Limb (tissue), 2 donors: ENCODE results near the gene SLC66A2.

ENCODE experiments used
- DNase-seq, 2 donors: peaks; one replicate each; pipeline ENCODE4 v3.0.0-alpha.2; 2016; ENCODE audit errors: extremely low spot score in 2 of 2

SLC66A2 gene

DNA sequence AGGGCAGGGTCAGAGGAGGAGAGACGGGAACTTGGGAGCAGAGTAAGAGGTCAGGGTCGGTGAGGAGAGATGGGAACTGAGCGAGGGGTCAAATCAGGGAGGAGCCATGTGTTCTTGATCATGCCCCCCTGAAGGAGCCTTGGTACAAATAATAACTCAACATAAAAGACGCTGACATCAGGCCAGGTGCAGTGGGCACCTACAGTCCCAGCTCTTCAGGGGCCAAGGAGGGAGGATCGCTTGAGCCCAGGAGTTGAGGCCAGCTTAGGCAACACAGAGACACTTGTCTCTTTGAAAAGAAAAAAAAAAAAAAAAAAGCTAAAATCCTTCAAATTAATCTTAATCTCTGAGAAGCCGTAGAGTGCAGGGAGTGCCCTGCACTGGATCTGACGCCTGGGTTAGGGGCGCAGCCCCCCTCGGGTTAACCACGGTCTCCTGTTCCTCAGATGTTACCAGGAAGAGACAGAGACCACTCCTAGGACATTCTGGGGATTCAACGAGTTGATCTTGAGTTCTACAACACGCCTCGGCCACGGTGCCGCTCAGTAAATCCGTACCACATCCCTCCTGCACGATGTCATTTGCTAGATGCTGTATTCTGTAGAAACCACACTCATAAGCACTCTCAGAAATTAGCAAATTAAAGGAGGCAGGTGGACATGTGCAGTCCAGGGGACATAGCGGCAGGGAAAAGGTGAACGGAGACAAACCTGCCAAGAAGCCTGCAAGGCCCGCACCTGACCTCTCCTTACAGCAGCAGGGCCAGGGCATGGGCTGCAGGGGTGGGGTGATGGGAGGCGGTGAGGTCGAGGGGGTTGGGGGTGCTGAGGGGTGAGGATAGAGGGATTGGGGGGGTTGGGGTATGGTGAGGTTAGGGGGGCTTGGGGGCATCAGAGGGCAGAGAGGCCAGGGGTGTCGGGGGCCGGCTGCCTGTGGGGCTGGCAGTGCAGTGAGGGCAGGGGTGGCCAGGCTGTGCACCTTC is 29.2 kb downstream of the SLC66A2 start:
- peak in 1 of 2 donors; percentile 20 for DNase-seq

GRCh38 chr18:79919089-79919488 is 32.4 kb downstream of the SLC66A2 start:
- peak in 1 of 2 donors; percentile 18 for DNase-seq

DNA sequence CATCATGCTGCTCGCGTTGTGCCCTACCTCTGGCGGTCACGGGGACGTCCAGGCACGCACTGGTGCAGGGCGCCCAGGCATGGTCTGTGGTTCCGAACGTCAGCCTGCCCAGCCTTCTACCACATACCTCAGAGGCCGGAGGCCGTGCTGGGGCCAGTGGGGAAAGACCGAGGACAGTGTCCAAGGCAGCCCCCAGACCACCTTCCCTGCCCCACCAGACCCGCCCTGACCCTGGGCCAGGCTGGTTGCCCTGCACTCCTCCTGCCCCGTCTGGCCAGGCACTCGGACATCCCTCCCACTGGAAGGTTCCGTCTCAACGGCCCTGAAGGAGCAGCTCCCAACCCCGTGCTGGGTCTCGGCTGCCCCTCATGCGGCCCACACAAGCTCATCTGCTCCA is 32.8 kb downstream of the SLC66A2 start:
- peak in 1 of 2 donors; percentile 21 for DNase-seq

- DNase-seq: peak in 1 of 2 donors; percentile 23
Observed at GRCh38 chr18:79917853-79918614, 33.4 kb downstream of the SLC66A2 start.

- peak in 1 of 2 donors; percentile 14 for DNase-seq
Observed at GRCh38 chr18:79917169-79917852, 34.1 kb downstream of the SLC66A2 start.

DNA sequence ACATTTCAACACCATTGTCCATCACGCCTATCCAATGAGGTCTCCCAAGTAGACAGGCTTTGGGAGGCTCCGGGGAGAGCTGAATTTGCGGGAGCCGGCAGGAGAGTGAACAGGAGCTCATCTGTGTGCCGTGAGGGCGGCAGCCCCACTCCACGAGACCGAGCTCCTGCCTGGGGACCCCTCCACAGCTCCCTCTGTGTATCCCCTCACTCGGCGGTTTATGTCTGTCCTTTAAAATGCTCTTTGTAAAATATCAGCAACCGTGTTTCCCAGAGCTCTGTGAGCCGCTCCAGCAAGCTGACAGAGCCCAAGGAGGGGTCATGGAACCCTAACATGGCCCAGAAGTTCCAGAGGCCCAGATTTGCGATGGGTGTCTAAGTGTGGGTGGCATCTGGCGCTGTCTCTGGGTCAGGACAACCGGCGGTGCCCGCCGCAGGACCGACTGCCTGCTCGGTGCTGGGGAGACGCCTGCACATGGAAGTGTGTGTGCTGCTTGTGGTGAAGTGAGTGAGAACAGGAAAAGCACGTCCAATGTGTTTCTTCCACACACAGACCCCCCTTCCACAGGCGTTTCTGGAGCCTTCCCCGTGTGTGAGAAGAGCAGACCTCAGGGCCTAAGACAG is 34.8 kb downstream of the SLC66A2 start:
- DNase-seq: no peak

- DNase-seq: no peak
Observed at GRCh38 chr18:79916128-79916494, 35.3 kb downstream of the SLC66A2 start.

DNA sequence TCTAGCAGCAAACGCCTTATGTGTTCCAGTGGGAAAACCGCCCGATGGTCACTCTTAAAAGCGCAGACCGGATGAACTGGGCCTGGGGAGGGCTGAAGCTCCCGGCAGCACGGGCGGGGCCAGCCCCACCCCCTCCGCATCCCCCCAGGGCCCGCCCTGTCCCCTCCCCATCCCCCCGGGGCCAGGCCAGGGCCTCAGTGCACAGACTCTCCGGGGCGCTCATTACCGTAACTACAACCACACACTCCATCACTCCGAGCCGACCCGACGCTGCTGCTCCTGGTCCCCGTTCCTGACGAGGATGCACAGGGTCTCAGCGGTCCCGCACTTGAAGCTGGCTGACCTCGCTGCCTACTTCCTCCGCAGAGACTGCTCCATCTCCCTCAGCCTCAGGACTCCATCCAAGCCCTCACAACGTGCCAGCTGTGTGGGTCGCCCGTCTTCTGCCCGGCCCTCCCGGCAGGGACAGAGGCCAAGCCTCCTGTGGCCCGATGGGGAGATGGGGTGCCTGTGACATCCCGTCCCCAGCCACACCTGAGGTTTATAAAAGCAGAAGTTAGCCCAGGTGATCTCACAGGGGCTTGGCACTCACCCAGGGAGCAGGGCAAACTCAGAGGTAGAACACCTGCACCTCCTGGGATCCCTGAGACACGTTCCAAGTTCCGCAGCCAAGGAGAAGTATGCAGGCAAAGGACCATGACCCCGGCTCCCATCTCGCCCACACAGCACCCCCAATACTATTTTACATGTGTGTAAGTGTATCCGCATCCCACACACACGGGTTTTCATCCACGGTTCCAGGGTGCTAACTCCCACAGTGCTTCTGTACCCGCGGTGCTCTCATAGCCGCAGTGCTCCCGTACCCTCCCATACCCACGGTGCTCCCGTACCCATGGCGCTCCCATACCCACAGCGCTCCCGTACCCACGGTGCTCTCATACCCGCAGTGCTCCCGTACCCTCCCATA is 36.0 kb downstream of the SLC66A2 start:
- DNase-seq: no peak

- no peak for DNase-seq
Observed at GRCh38 chr18:79914614-79915160, 36.8 kb downstream of the SLC66A2 start.

DNA sequence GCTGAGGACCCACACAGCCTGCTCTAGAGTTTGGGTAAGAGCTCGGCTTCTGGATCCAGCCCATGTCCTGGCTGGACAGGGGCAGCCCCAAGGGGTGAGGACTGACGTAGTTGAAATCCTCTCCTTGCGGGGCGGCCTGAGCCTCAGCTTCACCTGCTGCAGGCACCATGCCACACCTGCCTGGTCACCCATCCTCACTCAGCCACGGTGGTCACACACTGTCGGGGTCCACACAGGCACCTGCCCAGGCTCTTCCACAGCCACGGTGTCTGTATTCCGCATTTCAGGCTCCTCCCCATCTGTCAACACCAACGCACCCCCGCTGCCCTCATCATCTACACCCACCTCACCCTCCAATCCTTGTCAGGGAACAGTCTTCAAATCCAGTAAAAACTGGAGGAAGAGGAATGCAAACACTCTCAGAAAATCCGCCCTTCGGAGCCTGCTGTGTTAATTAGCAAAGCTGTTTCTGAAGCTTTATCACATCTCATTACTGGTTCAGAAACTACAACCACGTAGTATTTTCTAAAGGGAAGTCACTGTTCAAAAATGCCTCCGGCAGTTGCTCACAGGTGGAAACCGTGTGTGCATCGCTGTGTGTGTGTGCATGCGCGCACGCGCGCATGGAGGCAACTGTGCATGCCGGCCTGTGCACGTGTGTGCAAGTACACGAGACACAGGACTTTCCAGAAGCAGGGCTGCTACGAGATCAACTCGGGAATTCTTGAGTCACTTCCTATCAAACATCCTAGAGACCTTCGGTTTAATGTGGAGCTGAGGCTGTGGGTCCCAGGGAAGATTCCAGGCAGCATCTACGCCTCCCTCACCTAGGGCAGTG is 38.2 kb downstream of the SLC66A2 start:
- DNase-seq: peak in 1 of 2 donors; percentile 24

- peak in 1 of 2 donors; percentile 26 for DNase-seq
Observed at GRCh38 chr18:79912409-79912991, 39.0 kb downstream of the SLC66A2 start.

- peak; percentile 53 to 58 for DNase-seq
Observed at GRCh38 chr18:79911344-79912270, 39.8 kb downstream of the SLC66A2 start.

DNA sequence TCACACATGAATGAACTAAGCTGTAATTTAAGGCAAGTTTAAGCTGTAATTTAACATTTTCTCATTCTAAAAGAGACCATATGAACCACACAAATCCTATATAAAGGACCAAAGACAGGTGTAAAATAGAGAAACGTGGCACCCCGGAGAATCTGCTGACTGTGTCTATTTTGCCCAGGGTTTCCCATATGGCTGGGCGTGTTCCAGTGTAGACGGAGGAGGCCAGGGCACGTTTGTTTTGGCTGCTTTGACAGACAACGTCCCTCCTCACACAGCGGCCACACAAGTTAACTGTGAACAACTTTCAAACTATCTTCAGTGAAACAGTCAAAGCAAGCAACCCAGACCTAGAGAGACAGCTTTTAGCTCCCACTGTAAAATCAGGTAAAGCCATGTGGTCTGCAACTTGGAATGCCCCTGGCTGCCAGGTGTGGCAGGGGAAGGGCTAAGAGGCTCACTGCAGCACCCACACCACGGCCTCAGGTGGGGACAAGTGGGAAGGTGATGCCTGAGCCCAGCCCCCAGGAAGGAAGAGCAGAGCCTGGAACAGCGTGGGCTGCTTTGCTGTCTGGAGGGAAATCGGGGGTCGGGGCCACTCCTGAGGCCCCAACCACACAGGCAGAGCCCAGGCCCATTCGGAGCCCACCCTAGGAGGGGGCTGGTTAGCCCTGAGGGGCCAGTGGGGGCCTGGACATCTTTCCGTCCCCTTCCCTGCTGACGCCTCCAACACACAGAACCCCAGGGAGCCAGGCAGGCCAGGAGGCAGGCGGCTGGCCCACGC is 40.7 kb downstream of the SLC66A2 start:
- no peak for DNase-seq

GRCh38 chr18:79906706-79907105 is 44.7 kb downstream of the SLC66A2 start:
- DNase-seq: no peak

- no peak for DNase-seq
Observed at GRCh38 chr18:79905993-79906392, 45.5 kb downstream of the SLC66A2 start.

DNA sequence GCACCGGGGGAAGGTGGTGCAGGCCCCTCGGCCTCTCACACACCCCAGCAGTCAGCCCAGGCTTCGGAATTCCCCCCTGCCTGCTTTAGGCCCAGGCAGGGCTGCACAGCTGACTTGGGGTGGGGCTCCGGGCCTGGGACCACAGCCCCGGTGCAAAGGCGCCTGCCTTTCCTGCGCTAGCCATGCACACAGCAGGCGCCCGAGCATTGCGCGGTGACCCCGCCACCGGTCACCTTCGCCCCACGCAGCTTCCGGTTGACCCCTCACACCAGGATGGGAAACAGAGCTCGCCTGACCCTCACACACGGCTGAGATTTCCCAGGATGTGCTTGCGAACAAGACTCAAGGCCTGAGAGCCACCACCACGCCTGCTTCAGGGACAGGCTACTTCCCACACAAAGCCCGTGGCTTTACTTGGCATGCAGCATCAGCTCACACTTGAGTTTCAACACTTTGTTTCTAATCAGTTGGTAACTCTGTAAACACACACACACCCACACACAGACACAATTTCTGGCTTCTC is 46.0 kb downstream of the SLC66A2 start:
- DNase-seq: no peak
